ENCODE data around the gene LRRC8D. TPM values are rescaled to one million over a fixed set of nuclear protein-coding genes. Genes with fewer than 3 reads are reported as not detected.

LRRC8D gene
- polyA plus RNA-seq, 3 donors: 28.0 to 43.8 (median 42.9) TPM

GRCh38 chr1:89971600-89971999 is 150.8 kb downstream of the LRRC8D start:
- TF ChIP-seq CTCF (IDR thresholded peaks at IDR 0.05): no peak

GRCh38 chr1:89972024-89972423 is 151.2 kb downstream of the LRRC8D start:
- H2AFZ ChIP-seq (ENCODE audit: insufficient read depth, low read depth, low read length, poor library complexity, severe bottlenecking): no peak overlapping the region
- no peaks in the 10 kb centered on the region for H3K79me2 ChIP-seq (ENCODE audit: insufficient read depth, low read length)
- peaks cover 0 to 4% (median 2%) of the 10 kb centered on the region in 3 donors for H3K27me3 Mint-ChIP-seq (ENCODE audit: low read depth in 3 of 3)
- H3K36me3 Mint-ChIP-seq: no peaks in the 10 kb centered on the region
- H3K27me3 ChIP-seq (ENCODE audit: control insufficient read depth in 2 of 2, insufficient read depth in 2 of 2, low read length in 2 of 2): no peaks in the 10 kb centered on the region
- no peak overlapping the region for H3K27ac Mint-ChIP-seq
- H3K4me1 ChIP-seq (ENCODE audit: control insufficient read depth in 1 of 2, insufficient read depth in 2 of 2, low read length in 2 of 2): peaks cover 25 to 26% of the 10 kb centered on the region in 2 donors
- H3K9me3 Mint-ChIP-seq: no peaks in the 10 kb centered on the region
- H3K9me3 ChIP-seq (replicated peaks in 1 of 2; ENCODE audit: control insufficient read depth in 1 of 2, insufficient read depth in 1 of 2, low read length in 2 of 2): no peaks in the 10 kb centered on the region
- peaks cover 29% of the 10 kb centered on the region for H3K4me1 Mint-ChIP-seq
- H4K20me1 ChIP-seq (ENCODE audit: insufficient read depth, low read length): no peaks in the 10 kb centered on the region
- H3K4me2 ChIP-seq (replicated peaks; ENCODE audit: extremely low read depth, low read length, poor library complexity, severe bottlenecking): no peak overlapping the region
- no peak overlapping the region for H3K4me3 Mint-ChIP-seq
- H3K27ac ChIP-seq (ENCODE audit: low read depth in 1 of 2, low read length in 2 of 2): no peak overlapping the region
- intact Hi-C loops (cut with micrococcal nuclease): no loop called here
- no peak overlapping the region for H3K9ac ChIP-seq (ENCODE audit: insufficient read depth, low read length, poor library complexity, severe bottlenecking)
- no peak for DNase-seq
- H3K4me3 ChIP-seq (replicated peaks in 1 of 3; ENCODE audit: low read depth in 2 of 3, low read length in 3 of 3): no peak overlapping the region
- H3K36me3 ChIP-seq (replicated peaks in 1 of 2; ENCODE audit: control insufficient read depth in 1 of 2, insufficient read depth in 2 of 2, low read length in 2 of 2): no peaks in the 10 kb centered on the region
- TF ChIP-seq CTCF (IDR thresholded peaks at IDR 0.05): no peak

More at GRCh38 chr1:89971600-89971999, 150.8 kb downstream of the LRRC8D start:
- Mint-ChIP-seq H3K27ac (no peak overlapping the region), H3K27me3 (ENCODE audit: low read depth in 3 of 3) (peaks cover 0 to 4% (median 2%) of the 10 kb centered on the region in 3 donors), H3K9me3 (no peaks in the 10 kb centered on the region), H3K36me3 (no peaks in the 10 kb centered on the region), H3K4me1 (peaks cover 31% of the 10 kb centered on the region), H3K4me3 (no peak overlapping the region)
- Histone ChIP-seq H3K9ac (ENCODE audit: insufficient read depth, low read length, poor library complexity, severe bottlenecking) (no peak overlapping the region), H3K4me3 (replicated peaks in 1 of 3; ENCODE audit: low read depth in 2 of 3, low read length in 3 of 3) (no peak overlapping the region), H4K20me1 (ENCODE audit: insufficient read depth, low read length) (no peaks in the 10 kb centered on the region), H3K27me3 (ENCODE audit: control insufficient read depth in 2 of 2, insufficient read depth in 2 of 2, low read length in 2 of 2) (no peaks in the 10 kb centered on the region), H3K4me2 (replicated peaks; ENCODE audit: extremely low read depth, low read length, poor library complexity, severe bottlenecking) (no peak overlapping the region), H3K79me2 (ENCODE audit: insufficient read depth, low read length) (no peaks in the 10 kb centered on the region), H2AFZ (ENCODE audit: insufficient read depth, low read depth, low read length, poor library complexity, severe bottlenecking) (no peak overlapping the region), H3K4me1 (ENCODE audit: control insufficient read depth in 1 of 2, insufficient read depth in 2 of 2, low read length in 2 of 2) (peaks cover 28 to 29% of the 10 kb centered on the region in 2 donors), H3K36me3 (replicated peaks in 1 of 2; ENCODE audit: control insufficient read depth in 1 of 2, insufficient read depth in 2 of 2, low read length in 2 of 2) (no peaks in the 10 kb centered on the region), H3K27ac (ENCODE audit: low read depth in 1 of 2, low read length in 2 of 2) (no peak overlapping the region), H3K9me3 (replicated peaks in 1 of 2; ENCODE audit: control insufficient read depth in 1 of 2, insufficient read depth in 1 of 2, low read length in 2 of 2) (no peaks in the 10 kb centered on the region)
- intact Hi-C loops (cut with micrococcal nuclease): no loop called here
- no CpG with 5 or more reads among the region's 1 CpG for whole genome bisulfite sequencing (ENCODE audit: insufficient coverage)
- no peak for DNase-seq
